OCI-M1 (cell line): ENCODE data around the gene TNPO3.
A peak's percentile ranks its signal among the peaks of the same experiment; 100 is the strongest.

ENCODE experiments used
- DNase-seq: peaks from one replicate; lab custom pipeline; 2025; lab: John Stamatoyannopoulos, UW

Gene TNPO3

DNA sequence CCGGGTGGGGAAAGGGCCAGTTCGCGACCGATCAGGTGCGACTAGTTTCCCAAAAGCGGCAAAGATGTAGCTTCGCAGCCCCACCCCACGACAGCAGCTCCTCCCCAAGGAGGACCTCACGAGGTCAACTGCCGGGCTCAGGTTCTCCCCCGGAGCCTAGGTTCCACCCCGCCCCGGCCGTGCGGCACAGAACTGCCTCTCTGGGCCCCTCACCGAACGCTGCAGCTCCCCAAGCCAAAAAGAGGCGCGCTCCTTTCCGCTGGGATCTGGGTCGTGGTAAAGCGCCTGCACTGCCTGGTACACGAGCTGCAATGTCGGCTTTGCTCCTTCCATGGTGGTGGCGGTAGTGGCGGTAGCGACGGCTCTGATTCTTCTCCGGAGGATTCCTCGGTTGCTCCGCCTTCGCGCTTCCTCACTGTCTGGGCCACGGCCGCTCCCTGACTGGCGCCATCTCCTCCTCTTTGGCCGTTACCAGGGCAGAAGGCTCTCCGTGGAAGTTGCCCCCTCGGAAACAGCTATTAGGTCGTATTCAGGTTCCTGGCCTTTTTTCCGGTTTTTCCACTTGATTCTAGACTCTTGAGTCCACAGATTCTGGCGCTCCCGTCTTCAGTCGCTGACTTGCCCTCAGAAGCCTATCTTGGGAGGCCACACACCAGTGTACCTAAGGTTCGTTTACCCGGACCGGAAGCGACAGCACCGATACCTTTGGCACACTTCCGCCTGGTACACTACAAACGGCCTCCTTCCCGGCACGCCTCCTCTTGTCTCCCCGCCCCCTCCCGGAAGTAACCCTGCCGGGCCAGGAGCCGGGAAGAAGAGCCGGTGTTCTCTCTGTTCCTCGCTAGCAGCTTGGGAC lies at the start of gene TNPO3:
TNPO3 (minus strand) TSS at position 674 of the 856 bp plus-strand sequence; CDS start at position 333, 341 bp downstream.
- DNase-seq = peak; percentile 91

DNA sequence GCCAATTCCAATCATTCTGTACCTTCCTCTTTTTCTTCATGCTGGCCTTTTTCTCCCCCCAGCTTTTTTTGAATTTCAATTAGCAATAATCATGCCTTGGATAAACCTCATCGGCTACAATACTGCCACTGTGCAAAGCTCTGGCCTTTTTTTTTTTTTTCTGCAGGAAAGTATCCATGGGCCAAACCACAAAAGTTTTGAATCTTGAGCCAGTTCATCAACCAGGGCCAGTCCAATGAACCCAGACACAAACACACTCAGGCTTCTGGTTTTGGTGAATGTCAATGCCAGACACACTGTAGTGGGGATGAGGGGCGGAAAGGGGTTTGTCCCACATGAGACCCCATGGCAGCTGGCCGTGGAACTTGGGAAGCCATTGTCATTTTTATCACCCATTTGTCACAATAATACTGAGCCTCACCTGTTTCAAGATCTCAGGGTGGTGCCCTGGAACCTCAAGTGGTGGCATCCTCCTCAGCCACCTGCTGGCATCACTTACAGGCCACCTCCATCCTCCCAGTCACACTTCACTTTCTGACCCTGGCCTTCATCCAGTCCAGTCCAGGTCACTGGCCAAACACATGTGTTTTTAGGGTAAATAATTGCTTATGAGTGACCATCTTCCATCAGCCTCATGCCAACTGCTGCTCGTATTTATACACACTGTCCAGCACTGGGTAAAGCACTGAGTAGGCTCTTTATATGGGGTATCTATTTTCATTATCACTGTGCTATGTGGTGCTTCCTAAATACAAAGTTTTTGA lies 48.8 kb upstream of the TNPO3 start:
- DNase-seq = no peak

DNA sequence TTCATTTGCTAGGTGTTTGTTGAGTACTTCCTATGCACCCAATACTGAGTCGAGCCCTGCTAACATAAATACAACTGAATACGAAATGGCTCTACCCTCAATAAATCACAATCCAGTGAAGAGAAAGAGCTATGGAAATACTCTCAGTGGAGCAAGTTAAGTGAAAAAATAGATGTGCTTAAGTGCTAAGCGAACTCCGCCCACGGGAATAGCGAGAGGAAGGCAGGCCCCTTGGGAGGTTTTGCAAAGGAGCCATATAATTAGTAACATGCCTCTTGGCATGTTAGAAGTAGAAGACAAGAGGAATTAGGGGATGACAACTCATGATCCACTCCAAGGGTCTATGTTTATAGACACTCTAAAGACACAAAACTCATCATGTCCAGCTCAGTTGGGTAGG lies 46.8 kb upstream of the TNPO3 start:
- DNase-seq = no peak

DNA sequence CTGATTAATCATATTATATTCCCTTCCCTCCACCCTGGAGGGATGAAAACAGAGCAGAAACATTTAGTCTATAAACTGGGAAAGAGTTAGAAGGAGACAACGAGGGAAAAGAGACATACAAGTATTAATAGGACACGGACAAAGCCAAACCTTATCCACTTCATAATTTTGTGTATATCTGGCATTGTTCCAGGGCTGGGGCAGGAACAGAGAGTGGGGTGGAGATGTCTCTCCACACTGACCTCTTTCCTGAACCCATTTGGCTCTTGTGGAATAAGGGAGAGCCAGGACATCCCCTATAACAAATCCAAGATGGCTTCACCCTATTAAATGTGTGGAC lies 45.9 kb upstream of the TNPO3 start:
- DNase-seq = no peak

DNA sequence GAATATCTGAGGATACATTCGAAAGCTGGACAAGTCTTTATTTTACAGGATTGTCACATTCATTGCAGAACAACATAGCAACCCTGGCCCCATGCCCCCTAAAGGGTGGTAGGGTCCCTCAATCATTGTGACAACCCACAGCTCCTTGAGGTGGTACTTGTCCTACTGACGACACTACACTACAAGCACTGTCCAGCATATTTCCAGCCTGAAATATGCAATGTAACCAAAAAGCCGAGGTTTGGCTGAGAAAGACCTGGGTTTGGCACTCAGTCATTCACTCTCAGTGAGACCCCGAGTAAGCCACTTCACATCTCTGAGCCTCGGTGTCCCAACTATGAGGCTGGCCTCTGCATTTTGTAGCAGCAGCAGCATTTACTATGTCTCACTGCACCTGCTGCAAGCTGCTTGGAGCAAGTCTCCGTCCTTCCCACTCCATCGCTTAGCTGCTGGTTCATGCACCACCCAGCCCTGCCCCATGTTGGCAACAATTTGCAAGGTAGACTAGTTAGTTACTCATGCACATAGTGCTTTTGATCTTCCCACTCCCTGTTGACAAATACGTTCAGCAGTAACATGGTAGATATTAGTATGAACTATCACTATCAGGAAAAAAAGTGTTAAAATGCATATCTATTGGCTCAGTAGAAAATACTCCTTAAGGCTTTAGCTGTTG lies 43.6 kb upstream of the TNPO3 start:
- DNase-seq = no peak

DNA sequence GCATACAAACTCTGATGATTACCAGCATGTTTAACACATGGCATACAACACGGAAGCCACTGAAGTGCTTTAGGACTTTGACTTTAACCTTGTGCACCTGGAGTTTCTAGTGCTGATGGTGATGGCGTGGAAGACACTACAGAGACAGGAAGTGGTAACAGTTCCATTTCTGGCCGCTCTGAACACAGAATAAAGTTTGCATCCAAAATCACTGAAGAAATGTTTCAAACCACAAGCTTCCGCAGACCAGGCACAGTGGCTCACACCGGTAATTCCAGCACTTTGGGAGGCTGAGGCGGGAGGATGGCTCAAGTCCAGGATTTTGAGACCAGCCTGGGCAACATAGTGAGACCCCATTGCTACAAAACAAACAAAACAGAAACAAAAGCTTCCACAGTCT lies 40.3 kb upstream of the TNPO3 start:
- DNase-seq = no peak

DNA sequence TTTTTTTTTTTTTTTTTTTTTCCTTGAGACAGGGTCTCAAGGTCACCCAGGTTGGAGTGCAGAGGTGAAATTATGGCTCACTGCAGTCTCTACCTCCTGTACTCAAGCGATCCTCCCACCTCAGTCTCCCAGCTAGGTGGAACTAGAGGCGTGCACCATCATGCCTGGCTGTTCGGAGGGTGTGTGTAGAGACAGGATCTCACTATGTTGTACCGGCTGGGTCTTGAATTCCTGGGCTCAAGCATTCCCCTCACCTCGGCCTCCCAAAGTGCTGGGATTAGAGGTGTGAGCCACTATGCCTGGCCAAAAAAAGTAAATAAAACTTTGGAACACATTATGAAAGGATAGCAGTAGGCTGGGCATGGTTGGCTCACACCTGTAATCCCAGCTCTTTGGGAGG lies 39.6 kb upstream of the TNPO3 start:
- DNase-seq = no peak

DNA sequence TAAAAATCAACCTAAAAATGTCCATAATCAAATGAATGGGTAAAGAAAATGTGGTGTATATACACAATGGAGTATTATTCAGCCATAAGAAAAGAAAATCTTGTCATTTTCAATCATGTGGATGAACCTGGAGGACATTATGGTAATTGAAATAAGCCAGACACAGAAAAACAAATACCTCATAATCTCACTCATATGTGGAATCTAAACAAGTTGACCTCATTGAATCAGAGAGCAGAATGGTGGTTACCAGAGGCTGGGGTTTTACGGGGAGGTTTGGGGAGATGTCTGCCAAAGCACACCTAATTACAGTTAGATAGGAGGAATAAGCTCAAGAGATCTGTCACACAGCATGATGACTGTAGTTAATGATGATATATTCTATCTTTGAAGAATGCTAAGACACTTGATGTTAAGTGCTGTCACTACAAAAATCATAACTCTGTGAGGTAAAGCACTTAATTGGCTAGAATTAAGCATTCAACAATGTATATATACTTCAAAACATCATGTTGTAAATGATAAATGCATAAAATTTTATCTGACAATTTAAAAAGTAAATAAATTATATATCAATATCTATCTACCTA lies 39.1 kb upstream of the TNPO3 start:
- DNase-seq = no peak

DNA sequence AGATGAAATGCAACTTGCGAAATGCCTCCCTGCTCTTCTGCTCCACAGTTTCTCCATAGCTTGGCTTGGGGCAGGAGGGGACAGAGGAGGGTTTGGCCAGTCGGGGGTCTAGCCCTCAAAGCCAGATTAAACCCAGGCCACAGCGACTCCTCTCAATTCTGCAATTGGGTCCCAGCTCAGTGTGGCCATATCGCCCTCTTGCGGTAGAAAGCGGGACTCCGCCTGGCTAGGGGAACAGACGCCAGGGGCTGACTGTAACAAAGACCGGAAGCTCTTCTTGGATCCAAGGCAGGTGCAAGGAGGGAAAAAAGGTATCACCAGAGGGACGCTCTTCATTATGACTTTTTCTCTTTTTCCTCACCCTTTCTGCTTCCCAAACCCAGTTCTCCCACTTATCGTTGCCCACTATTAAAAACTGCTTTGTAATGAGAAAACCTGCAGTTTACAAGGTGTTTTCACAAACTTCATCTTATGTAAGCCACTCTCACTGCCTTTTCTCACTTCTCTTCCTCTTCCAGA lies 36.6 kb upstream of the TNPO3 start:
- peak; percentile 88 for DNase-seq

DNA sequence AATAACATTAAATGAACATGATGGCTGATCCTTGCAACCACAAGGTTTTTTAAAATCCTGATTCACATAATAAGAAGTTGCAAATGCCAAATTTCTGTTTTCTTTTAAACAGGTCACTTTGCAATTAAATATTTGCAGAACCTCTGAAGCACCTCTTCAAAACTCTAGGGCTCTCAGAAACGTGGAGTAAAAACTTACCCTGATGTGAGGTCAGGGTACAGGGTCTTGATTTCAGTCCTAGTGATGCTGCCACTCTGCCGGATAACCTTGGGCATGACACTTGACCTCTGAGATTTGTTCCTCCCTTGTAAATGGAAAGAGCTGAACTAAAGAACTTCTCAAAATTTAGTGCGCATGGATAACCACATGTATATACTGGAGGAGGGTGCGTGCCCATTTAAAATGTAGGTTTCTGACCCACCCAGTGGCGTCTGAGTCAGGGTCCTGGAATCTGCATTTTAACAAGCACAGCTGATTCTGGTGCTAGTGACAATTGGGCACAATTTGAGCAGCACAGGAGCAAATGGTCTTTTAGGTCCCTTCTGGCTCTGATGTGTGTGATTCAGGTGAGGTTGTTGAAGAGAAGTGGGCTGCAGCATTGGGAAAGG lies 35.5 kb upstream of the TNPO3 start:
- no peak for DNase-seq

DNA sequence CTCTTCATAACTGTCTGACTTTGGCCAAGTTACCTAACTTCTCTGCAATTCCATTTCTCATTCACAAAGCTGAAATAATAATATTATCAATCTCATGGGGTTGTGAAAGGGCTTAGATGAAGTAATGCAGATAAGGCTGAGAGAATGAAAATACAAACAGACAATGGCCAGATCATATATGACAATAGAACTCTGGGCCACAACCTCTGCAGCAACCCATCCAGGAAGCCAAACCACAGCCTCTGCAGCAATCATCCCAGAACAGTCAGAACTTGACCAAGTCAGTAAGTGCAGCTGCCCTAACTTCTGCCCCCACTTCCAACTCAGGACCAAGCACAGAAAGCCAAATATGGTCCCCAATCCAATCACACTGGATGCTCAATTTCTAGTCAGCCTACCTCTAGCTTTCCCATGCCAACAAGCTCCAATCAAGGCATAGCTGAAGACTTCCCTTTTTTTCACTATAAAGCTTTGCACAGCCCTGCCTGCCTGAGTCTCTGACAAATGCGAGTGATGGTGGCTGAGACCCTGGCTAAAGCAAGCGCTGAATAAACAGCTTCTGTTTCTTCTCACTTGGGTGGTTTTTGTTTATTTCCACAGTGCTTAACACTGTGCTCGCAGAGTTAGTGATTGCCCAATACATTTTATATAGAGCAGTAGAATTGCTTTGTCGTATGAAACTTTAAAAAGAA lies 34.8 kb upstream of the TNPO3 start:
- peak; percentile 23 for DNase-seq

DNA sequence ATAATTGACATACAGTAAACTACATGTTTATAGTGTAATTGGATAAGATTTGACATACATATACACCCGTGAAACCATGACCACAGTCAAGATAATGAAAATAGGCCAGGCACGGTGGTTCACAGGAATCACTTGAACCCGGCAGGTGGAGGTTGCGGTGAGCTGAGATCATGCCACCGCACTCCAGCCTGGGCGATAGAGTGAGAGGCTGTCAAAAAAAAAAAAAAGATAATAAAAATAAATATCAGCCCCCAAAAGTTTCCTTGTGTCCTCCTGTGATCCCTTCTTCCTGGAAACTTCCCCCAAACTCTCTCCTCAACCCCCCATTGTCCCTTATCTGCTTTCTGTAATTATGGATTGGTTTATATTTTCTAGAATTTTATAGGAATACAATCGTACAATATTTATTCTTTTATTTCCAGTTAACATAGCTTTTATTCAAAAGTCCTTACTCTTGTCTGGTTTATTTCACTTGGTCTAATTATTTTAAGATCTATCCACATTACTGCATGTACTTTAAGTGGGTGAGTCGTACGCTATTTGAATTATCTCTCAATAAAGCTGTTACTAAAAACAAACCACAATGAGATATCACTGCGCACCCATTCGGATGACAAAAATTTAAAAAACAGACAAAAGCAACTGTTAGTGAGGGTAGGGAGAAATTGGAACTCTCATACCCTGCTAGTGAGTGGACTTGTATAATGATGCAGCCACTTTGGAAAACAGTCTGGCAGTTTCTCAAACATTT lies 30.1 kb upstream of the TNPO3 start:
- peak; percentile 70 for DNase-seq

DNA sequence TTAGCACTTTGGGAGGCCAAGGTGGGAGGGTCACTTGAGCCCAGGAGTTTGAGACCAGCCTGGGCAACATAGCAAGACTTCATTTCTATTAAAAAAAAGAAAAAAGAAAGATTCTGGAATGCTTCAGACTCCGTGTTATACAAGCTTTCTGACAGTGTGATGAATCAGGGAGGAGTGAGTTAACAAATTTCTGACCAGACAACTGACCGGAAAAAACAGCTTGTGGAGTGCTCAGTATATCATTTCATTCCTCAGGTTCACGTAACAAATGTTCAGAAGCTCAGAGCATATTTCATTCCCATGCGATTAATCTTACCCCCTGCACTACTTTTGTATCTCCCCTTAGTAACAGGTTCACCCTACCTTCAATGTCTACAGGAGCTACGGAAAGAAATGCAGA lies 28.6 kb upstream of the TNPO3 start:
- no peak for DNase-seq

DNA sequence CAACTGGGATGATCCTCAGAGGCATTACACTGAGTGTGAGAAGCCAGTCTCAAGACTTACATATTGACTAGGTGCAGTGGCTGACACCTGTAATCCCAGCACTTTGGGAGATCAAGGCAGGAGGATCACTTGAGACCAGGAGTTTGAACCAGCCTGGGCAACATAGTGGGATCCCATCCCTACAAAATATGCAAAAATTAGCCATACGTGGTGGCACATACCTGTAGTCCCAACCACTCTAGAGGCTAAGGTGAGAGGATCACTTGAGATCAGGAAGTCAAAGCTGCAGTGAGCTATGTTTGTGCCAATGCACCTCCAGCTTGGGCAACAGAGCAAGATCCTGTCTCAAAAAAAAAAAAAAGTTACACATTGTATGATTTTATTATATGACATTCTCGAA lies 23.5 kb upstream of the TNPO3 start:
- no peak for DNase-seq

DNA sequence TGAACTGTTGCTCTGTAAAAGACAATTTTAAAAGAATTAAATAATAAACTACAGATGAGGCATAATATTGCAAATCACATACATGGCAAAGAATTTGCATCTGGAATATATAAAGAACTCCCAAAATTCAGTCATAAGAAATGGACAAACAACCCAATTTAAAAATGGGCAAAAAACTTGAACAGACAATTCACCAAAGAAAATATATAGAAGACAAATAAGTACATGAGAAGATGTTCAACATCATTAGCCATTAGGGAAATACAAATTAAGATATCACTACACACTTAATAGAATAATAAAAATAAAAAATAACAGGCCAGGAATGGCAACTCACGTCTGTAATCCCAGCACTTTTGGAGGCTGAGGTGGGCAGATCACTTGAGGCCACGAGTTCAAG lies 22.0 kb upstream of the TNPO3 start:
- DNase-seq = no peak

DNA sequence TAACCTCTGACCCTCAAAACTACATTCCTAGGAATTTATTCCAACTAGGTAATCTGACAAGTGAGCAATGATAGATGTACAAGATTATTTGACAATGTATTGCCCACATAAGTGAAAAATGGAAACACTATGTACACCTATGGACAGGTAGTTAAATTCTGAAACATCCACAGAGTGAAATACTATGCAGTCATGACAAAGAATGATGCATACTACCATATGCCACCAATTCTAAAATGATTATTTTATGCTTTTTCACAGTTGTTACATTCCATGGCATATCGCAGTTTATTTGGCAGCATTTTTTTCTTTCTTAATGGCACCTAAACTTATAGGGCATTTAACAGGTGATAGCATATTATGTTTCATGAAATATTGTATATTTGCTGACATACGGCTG lies 20.1 kb upstream of the TNPO3 start:
- no peak for DNase-seq

DNA sequence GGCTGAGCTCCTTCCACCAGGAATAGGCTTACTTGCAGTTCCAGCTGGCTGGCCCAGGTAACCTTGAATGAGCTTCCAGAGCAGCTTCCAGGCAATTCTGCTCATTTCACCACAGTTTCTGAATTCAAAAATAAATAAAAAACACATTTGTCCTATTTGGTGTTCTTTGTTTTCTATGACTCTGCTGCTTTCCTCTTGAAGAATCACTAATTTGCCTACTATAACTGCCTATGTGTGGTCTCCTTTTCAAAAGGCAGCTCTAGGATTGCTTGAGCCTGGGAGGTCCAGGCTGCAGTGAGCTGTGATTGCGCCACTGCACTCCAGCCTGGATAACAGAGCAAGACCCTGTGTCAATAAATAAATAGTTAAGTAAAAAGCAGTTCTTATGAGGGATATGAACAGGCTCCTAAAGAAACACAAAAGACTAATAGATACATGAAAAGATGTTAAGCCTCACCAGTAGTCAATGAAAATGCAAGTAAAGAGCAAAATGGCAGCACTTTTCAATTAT lies 19.5 kb upstream of the TNPO3 start:
- DNase-seq = no peak

DNA sequence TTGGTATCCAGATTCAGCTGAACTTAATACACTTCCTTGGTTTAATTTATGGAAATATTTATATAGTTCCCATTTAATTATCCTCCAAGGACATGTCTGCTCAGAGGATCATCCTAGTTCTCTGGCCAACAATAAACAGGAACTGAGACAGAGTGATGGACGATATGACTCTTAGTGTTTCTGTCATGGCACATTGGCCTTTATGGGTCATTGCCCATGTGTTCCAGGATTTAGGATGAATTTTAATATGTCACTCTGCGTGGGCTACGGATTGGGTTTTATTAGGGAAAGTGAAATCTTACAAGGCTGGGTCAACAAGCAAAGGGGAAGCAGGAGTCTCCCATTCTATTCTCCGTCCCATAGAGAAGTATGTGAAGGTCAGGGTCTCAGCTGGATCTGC lies 18.8 kb upstream of the TNPO3 start:
- DNase-seq = no peak

DNA sequence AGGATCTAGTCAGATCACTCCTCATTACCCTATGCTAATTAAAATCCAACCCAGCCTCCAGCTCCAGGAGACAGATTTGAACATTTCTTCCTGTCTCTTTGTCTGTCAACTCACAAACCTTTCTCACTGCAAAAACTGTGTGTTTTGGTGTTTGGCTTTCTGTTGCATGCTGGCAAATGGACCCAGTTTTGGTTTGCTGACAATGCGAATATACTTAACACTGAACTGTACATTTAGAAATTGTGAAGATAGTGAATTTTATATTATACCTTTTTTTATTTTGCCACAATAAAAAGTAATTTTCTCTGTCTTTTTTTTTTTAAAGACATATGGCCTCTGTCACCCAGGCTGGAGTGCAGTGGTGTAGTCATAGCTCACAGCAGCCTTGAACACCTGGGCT lies 18.3 kb upstream of the TNPO3 start:
- no peak for DNase-seq

DNA sequence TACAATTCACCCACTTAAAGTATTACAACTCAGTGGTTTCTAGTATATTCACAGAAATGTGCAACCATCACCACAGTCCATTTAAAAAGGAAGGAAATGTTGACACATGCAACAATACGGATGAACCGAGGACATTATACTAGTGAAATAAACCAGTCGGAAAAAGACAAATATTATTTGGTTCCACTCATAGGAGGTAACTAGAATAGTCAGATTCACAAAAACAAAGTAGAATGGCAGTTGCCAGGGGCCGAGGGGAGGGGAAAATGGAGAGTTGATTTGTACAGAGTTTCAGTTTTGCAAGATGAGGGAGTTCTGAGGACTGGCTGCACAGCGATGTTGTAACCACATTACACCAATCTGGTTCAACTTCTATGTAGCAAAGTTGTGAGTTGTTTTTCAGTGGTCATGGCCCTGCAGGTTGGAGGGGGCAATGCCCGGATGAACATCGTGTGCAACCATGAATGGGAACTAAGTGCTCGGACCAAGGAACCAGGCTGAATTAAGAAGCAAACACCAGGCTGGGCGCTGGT lies 17.6 kb upstream of the TNPO3 start:
- no peak for DNase-seq
